CD4-positive, CD25-positive, alpha-beta regulatory T cell (primary cell): ENCODE measurements around the gene GOLGA5. TPM values are rescaled to one million over a fixed set of nuclear protein-coding genes. Genes with fewer than 3 reads are reported as not detected.
"Not testable (repeated sequence)": the region's sequence is repeated elsewhere in the genome, so short reads cannot be mapped to it uniquely, and the experiment has no call there.

Experiments
- ATAC-seq, 2 donors: fragments of 150-1000 bp; cut with Tn5 transposase; one replicate each; pipeline ENCODE4 v1.10.0; 2021; ENCODE audit warnings: low read depth in 2 of 2, moderate number of reproducible peaks in 2 of 2, moderate library complexity in 1 of 2
- DNase-seq, 3 donors: peaks; one replicate each; pipeline versions ENCODE4 v3.0.0 to v3.0.0-alpha.2; 2012 to 2022; ENCODE audit warnings: mixed read lengths in 1 of 3
- H3K27ac ChIP-seq: one replicate; pipeline ENCODE4 v1.7.0; 2013; ENCODE audit warnings: mild to moderate bottlenecking, low read length; ENCODE audit not compliant: insufficient read depth, poor library complexity, severe bottlenecking
- H3K27me3 ChIP-seq: one replicate; pipeline ENCODE4 v1.7.0; 2013; ENCODE audit warnings: low read length; ENCODE audit not compliant: control insufficient read depth, insufficient read depth
- H3K36me3 ChIP-seq: one replicate; pipeline ENCODE4 v1.7.0; 2013; ENCODE audit warnings: mild to moderate bottlenecking, low read length, moderate library complexity; ENCODE audit not compliant: control insufficient read depth, insufficient read depth
- H3K4me1 ChIP-seq: 2 replicates; pipeline ENCODE4 v1.7.0; 2013; ENCODE audit warnings: mild to moderate bottlenecking, low read length; ENCODE audit not compliant: insufficient read depth, control insufficient read depth, poor library complexity, severe bottlenecking
- H3K4me3 ChIP-seq: one replicate; pipeline ENCODE4 v1.7.0; 2013; ENCODE audit warnings: low read depth, mild to moderate bottlenecking, low read length, moderate library complexity
- H3K9me3 ChIP-seq, 2 experiments: 1 replicate in 1 of 2; 2 replicates in 1 of 2; pipeline ENCODE4 v1.7.0; 2013; ENCODE audit warnings: low read length in 2 of 2, mild to moderate bottlenecking in 1 of 2, moderate library complexity in 1 of 2; ENCODE audit not compliant: control insufficient read depth in 2 of 2
- H3K27ac Mint-ChIP-seq, 3 donors: one replicate each; pipeline ENCODE4 v1.8.0; 2020 to 2022; ENCODE audit warnings: mild to moderate bottlenecking in 3 of 3, mixed read lengths in 3 of 3, moderate library complexity in 2 of 3
- H3K27me3 Mint-ChIP-seq: one replicate; pipeline ENCODE4 v1.8.0; 2022; ENCODE audit warnings: mild to moderate bottlenecking, mixed read lengths
- H3K36me3 Mint-ChIP-seq: one replicate; pipeline ENCODE4 v1.8.0; 2020; ENCODE audit warnings: mixed read lengths
- H3K4me1 Mint-ChIP-seq, 4 donors: one replicate each; pipeline ENCODE4 v1.8.0; 2020 to 2022; ENCODE audit warnings: mixed read lengths in 4 of 4, mild to moderate bottlenecking in 1 of 4
- H3K4me3 Mint-ChIP-seq, 4 donors: one replicate each; pipeline ENCODE4 v1.8.0; 2020 to 2022; ENCODE audit warnings: mild to moderate bottlenecking in 4 of 4, mixed read lengths in 4 of 4, moderate library complexity in 3 of 4
- H3K9me3 Mint-ChIP-seq, 7 donors: one replicate each; pipeline ENCODE4 v1.8.0; 2020 to 2022; ENCODE audit warnings: mixed read lengths in 7 of 7, mild to moderate bottlenecking in 3 of 7, moderate library complexity in 2 of 7
- polyA plus RNA-seq, 4 donors: library from polyadenylated mRNA; unstranded; fragments of 300-500 nt; fragmentation: Illumina TruSeq; gene quantifications; one replicate each; pipeline ENCODE4 v1.2.3, GENCODE V29; 2021
- total RNA-seq: library from RNA; stranded (reverse); gene quantifications from one replicate; pipeline ENCODE4 v1.2.3, GENCODE V29; 2022

Gene GOLGA5
- total and polyA plus RNA-seq, 5 donors from 2014 or later = 14.8 to 23.7 (median 20.6) TPM

DNA sequence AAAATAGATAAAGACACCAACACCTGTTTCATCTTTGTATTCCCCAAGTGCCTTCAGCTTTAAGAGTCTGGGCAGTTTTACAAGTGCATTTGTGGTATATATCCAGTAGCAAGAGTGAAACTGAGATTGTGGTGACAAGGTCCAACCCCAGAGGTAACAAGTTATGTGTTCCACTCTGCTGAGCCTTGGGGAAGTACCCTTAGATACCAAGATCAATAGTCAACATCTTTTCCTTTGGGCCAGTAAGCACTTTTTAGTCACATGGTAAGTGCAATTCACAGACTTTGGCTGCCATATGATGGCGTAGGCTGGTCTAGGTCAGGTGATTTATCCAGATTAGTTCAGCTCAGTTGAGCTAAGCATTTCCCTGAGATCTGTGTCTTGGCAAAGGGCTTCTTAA is 25.9 kb upstream of the GOLGA5 start:
- Mint-ChIP-seq H3K4me1 (peaks cover 11 to 30% (median 22%) of the 10 kb centered on the region in 4 donors), H3K4me3 (peak overlapping the region in 1 of 4 donors; percentile 24), H3K27ac (peak overlapping the region; percentile 26 to 62 (median 46))
- H3K27me3 ChIP-seq, H3K9me3 ChIP-seq, H3K27me3 Mint-ChIP-seq, H3K36me3 ChIP-seq, H3K36me3 Mint-ChIP-seq, H3K9me3 Mint-ChIP-seq: not testable (repeated sequence)
- Histone ChIP-seq H3K4me1 (peaks cover 22% of the 10 kb centered on the region), H3K4me3 (peak overlapping the region; percentile 35), H3K27ac (peak overlapping the region; percentile 51)
- DNase-seq (peak; percentile 18 to 85 (median 35)), ATAC-seq (peak; percentile 76)

DNA sequence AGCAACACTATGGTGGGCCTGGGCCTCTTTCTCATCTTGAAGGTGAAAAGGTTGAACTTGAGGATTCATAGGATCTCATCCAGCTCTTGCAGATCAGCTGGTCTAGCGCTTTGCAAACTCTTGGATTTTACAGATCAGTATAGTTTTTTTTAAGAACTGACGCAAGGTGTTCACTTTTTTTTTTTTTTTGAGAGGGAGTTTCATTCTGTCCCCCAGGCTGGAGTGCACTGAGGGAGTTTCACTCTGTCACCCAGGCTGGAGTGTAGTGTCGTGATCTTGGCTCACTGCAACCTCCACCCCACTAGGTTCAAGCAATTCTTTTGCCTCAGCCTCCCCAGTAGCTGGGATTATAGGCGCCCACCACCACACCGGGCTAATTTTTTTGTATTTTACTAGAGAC is 25.3 kb upstream of the GOLGA5 start:
- Histone ChIP-seq H3K9me3 (no peaks in the 10 kb centered on the region), H3K4me1 (peaks cover 22% of the 10 kb centered on the region), H3K27me3 (no peaks in the 10 kb centered on the region), H3K4me3 (no peak overlapping the region), H3K27ac (peak overlapping the region; percentile 51), H3K36me3 (no peaks in the 10 kb centered on the region)
- Mint-ChIP-seq H3K36me3 (no peaks in the 10 kb centered on the region), H3K9me3 (peaks cover 0 to 2% (median 0%) of the 10 kb centered on the region in 7 donors), H3K27me3 (no peaks in the 10 kb centered on the region), H3K27ac (peak overlapping the region in 2 of 3 donors; percentile 26 to 62), H3K4me1 (peaks cover 11 to 30% (median 22%) of the 10 kb centered on the region in 4 donors), H3K4me3 (peak overlapping the region in 2 of 4 donors; percentile 21 to 24)
- no peak for ATAC-seq
- no peak for DNase-seq

DNA sequence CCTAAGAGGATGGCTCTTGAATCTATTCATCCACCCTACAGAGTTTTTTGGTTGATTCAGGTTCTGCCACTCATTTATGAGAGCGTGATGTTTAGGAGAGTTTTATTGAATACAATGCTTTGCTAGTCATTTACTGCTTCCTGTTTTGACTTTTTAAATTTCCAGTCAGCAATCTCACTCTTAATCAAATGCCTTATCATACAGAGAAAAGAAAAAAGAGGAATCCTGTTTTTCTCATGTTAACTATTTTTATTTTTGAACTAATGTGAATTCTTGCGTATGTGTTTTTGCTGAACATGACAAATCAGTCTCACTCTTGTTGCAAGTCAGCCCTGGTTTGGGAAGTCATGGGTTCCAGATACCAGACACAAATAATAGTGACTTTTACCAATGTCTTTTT is 23.6 kb upstream of the GOLGA5 start:
- no peak overlapping the region for H3K27ac ChIP-seq
- peak in 1 of 2 donors; percentile 26 for ATAC-seq
- Mint-ChIP-seq H3K36me3 (no peaks in the 10 kb centered on the region), H3K4me1 (peaks cover 13 to 38% (median 22%) of the 10 kb centered on the region in 4 donors), H3K27ac (peak overlapping the region; percentile 60 to 89 (median 86)), H3K4me3 (peak overlapping the region in 1 of 4 donors; percentile 22), H3K27me3 (no peaks in the 10 kb centered on the region), H3K9me3 (peaks cover 0 to 2% (median 0%) of the 10 kb centered on the region in 7 donors)
- H3K9me3 ChIP-seq = no peaks in the 10 kb centered on the region
- DNase-seq = peak in 1 of 3 donors; percentile 63
- no peaks in the 10 kb centered on the region for H3K36me3 ChIP-seq
- H3K27me3 ChIP-seq = no peaks in the 10 kb centered on the region
- peak overlapping the region; percentile 29 for H3K4me3 ChIP-seq
- peaks cover 22% of the 10 kb centered on the region for H3K4me1 ChIP-seq

DNA sequence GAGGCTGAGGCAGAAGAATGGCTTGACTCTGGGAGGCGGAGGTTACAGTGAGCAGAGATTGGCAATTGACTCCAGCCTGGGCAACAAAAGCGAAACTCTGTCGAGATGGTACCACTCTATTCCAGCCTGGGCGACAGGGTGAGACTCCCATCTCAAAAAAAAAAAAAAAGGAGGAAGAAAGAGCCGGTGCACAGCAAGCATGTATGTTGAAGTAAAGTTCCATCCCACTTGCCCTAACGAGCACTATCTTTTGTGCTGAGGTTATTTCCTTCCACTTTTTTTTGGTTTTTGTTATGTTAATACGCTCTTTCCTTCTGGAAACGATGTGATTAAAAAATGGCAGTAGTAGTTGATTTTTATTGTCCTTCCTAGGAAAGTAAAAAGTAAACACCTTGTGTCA is 19.5 kb upstream of the GOLGA5 start:
- Histone ChIP-seq H3K4me1 (peaks cover 11% of the 10 kb centered on the region), H3K27me3 (no peaks in the 10 kb centered on the region), H3K4me3 (no peak overlapping the region), H3K36me3 (no peaks in the 10 kb centered on the region), H3K9me3 (no peaks in the 10 kb centered on the region), H3K27ac (no peak overlapping the region)
- Mint-ChIP-seq H3K27ac (no peak overlapping the region), H3K4me1 (peaks cover 9 to 24% (median 14%) of the 10 kb centered on the region in 4 donors), H3K36me3 (no peaks in the 10 kb centered on the region), H3K9me3 (peaks cover 0 to 2% (median 0%) of the 10 kb centered on the region in 7 donors), H3K4me3 (no peak overlapping the region), H3K27me3 (no peaks in the 10 kb centered on the region)
- DNase-seq = no peak
- ATAC-seq = no peak

DNA sequence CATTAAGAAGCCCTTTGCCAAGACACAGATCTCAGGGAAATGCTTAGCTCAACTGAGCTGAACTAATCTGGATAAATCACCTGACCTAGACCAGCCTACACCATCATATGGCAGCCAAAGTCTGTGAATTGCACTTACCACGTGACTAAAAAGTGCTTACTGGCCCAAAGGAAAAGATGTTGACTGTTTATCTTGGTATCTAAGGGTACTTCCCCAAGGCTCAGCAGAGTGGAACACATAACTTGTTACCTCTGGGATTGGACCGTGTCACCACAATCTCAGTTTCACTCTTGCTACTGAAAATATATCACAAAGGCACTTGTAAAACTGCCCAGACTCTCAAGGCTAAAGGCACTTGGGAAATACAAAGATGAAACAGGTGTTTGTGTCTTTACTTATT is 18.8 kb upstream of the GOLGA5 start:
- DNase-seq (peak in 1 of 3 donors; percentile 68), ATAC-seq (peak; percentile 48 to 61)
- H3K27me3 ChIP-seq, H3K27ac ChIP-seq, H3K4me3 Mint-ChIP-seq, H3K27me3 Mint-ChIP-seq, H3K9me3 ChIP-seq, H3K36me3 ChIP-seq, H3K4me1 ChIP-seq, H3K36me3 Mint-ChIP-seq, H3K4me3 ChIP-seq, H3K9me3 Mint-ChIP-seq, H3K27ac Mint-ChIP-seq: not testable (repeated sequence)
- H3K4me1 Mint-ChIP-seq = peaks cover 8 to 19% (median 10%) of the 10 kb centered on the region in 4 donors

DNA sequence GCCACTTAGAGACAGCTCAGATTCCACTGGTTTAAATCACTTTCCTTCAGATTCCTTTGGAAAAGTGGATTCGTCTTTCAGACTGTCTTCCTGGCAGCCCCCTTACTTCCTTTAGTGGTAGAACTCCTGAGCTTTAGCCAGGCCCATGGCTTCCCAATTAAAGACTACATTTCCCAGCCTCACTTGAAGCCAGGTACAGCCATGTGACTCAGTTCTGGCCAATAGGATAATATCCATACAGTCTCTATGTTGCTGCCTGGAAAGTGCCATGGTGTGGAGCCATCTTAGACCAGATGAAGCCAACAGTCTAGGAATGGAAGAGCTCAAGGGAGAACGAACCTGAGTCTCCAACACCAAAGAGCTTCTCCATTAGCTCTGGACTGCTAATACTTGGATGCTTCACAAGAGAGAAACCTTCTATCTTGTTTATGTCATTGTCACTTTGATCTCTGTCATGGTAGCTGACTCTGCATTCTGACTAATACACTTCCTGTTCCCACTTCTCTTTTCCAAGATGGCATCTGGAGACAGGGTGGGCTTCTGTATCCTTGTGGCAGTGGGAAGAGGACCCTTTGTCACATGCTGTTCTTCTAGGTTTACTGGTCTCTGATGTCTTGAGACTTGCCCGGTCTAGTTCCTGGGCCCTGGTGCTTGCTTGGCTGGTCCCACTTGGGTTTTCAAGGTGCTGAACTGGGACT is 15.1 kb upstream of the GOLGA5 start:
- not testable (repeated sequence) for H3K27ac ChIP-seq, H3K36me3 Mint-ChIP-seq

DNA sequence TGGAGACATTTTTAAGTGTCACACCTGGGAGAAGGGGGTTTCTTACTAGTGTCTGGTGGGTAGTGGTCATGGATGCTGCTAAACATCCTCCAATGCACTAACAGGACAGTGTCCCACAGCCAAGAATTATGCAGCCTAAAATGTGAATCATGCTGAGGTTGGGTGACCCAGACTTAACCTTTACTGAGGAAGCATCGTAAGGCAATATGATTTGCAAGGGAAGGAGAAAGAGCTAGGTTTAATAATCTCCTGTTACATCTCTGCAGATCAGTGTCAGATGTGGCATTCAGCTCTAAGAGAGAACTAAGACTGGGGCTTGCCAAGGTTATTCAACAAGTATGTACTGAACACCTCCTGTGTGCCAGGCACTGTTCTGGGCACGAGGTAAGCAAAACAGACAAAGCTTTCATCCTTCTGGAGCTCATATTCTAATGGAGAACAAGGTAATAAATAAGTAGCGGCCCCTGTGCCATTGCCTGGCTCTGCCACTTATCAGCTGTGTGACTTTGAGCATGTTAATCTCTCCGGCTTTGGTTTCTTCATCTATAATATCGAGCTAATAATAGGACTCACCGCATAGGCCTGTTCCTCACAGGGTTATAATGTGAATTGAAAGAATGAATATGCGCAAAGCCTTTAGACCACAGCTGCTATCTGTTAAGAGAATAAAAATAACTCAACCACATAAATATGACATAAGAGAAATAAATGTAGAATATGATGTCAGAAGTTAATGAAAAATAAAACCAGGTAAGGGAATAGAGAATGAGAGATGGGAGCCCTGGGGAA is 13.5 kb upstream of the GOLGA5 start:
- no peaks in the 10 kb centered on the region for H3K36me3 ChIP-seq
- no peaks in the 10 kb centered on the region for H3K27me3 ChIP-seq
- Mint-ChIP-seq H3K36me3 (no peaks in the 10 kb centered on the region), H3K27ac (peak overlapping the region in 2 of 3 donors; percentile 4 to 52), H3K9me3 (peaks cover 0 to 2% (median 0%) of the 10 kb centered on the region in 7 donors), H3K4me1 (peaks cover 0 to 13% (median 5%) of the 10 kb centered on the region in 4 donors), H3K4me3 (no peak overlapping the region), H3K27me3 (peaks cover 6% of the 10 kb centered on the region)
- H3K4me3 ChIP-seq = no peak overlapping the region
- no peaks in the 10 kb centered on the region for H3K4me1 ChIP-seq
- H3K9me3 ChIP-seq = no peaks in the 10 kb centered on the region
- DNase-seq = peak in 1 of 3 donors; percentile 36
- peak; percentile 41 to 52 for ATAC-seq
- H3K27ac ChIP-seq = no peak overlapping the region

More for the DNA sequence above, 15.1 kb upstream of the GOLGA5 start:
- not testable (repeated sequence) for H3K9me3 Mint-ChIP-seq, H3K27me3 ChIP-seq, H3K27me3 Mint-ChIP-seq, ATAC-seq, H3K9me3 ChIP-seq, H3K4me1 ChIP-seq, H3K4me3 ChIP-seq, H3K4me3 Mint-ChIP-seq, DNase-seq, H3K36me3 ChIP-seq
- Mint-ChIP-seq H3K27ac (peak overlapping the region in 1 of 3 donors; percentile 52), H3K4me1 (peaks cover 2 to 15% (median 7%) of the 10 kb centered on the region in 4 donors)
